HG02798 (cell line): ENCODE results near the gene HTT.

Experiments
- ATAC-seq: cut with Tn5 transposase; IDR thresholded peaks from one replicate; pipeline ENCODE4 v1.9.1; 2021; ENCODE audit warnings: mild to moderate bottlenecking; ENCODE audit not compliant: unreplicated experiment, poor library complexity

HTT gene

GRCh38 chr4:3196670-3197359 lies 122.3 kb downstream of the HTT start:
- ATAC-seq, result no peak

- ATAC-seq, result no peak
Measured at GRCh38 chr4:3197366-3198105, 123.1 kb downstream of the HTT start.

DNA sequence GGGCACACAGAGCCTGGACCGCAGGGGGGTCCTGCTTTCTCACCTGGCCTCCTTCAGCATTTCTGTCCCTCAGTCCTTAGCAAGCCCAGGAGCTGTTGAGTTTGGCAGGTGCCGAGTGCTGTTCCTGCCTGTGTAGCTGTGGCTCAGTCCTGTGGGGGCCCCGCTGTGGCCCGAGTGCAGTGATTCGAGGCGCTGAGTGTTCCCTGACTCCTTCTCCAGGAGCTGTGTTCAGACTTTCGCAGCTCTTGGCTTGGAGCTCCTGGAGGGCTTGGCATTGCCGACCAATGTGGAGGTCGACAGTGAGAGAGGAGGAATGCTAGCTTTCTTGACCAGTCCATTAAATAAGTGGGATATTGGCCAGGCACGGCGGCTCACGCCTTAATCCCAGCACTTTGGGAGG lies 124.4 kb downstream of the HTT start:
- ATAC-seq, result no peak

GRCh38 chr4:3199653-3200422 lies 125.4 kb downstream of the HTT start:
- ATAC-seq, result no peak

DNA sequence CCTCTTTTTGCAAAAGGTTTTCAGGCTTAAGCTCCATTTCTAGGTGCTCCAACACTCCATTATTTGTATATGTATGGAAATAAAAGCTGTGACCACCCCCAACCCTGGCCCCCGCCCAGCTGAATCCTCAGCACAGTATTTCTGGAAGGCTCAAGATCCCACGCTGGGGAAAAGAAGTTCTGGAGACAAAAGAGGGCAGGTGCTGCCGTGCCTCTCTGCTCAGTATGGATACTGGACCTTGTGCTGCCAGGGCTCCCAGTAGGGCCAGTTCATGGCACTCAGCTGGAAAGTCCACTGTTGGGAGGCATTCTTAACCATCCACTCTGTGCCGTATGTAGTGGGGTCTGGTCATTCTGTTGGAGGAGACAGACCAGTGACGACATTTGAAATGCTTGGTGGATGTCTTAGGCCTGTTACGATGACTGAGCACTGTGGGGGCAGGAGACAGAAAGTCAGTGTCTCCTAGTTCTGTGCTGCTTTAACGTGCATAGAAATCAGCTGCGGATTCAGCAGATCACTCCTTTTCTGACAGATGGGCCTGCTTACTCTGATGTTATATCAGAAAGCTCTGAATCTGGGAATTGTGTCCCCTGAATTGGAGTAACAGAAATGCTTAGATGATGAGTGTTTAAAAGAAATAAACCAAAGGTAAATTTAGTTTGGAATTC lies 126.1 kb downstream of the HTT start:
- no peak for ATAC-seq

DNA sequence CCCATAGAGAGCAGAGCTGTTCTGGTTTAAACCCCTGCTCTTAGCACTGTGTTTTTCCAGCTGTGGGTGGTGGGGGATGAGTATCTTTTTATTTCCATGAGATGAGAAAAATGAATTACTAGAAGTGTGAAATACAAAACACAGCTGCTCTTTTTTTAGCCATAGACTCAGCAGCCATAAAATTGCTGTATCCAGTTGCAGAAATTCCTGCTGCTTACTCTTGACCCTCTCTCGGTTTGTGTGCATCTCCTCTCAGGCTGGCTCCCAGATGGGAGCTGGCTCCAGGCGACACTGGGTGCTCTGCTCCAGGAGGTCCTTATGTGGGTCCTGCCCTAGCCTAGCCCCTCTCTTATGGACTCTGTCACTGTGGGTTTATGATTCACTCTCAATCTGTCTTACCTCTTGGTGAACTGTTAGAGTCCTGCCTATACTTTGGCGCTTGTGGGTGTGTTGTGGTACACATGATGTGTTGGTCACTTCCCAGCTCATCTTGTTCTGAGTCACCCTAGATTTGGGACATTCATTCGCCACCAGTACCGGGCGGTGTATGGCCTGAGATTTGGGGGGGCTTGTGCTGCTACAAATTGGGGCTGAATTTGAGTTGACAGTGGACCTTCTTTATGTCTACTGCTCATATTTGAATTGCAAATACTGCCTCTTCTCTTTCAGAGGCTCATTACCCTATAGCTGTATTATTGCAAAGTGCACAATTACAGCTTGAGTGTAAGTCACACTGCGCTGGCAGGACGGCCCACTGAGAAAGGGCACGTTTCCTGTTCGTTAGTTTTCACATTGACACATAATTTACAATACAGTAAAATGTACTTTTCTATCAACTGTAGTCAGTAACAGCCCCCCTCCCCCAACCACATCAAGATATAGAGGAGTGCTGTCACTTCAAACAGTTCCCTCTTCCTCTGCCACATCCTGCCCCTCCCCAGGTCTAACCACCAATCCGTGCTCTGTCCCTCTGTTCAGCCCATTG lies 127.5 kb downstream of the HTT start:
- ATAC-seq, result peak; percentile 49

GRCh38 chr4:3202836-3203820 lies 128.6 kb downstream of the HTT start:
- peak; percentile 38 for ATAC-seq

- no peak for ATAC-seq
Measured at GRCh38 chr4:3203971-3204431, 129.5 kb downstream of the HTT start.

DNA sequence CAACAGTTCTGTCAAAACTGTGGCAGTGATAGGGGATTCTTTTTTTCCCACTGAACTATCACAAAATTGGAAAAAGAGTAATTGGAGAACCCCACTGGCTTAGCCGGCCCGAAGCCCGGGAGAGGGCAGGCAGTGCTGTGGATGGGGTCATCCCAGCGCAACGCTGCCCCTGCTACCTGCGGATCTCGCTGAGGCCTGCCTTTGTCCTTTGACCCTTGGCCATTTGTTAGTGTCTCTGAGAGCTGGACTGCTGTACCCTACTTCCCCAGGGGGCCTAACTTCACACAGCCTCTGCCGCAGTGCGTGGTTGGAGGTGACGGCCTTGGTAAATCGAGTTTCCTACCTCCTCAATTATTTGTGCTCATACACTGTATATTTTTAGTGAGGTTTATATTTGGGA lies 131.5 kb downstream of the HTT start:
- no peak for ATAC-seq

- ATAC-seq, result no peak
Measured at GRCh38 chr4:3206439-3207100, 132.1 kb downstream of the HTT start.

DNA sequence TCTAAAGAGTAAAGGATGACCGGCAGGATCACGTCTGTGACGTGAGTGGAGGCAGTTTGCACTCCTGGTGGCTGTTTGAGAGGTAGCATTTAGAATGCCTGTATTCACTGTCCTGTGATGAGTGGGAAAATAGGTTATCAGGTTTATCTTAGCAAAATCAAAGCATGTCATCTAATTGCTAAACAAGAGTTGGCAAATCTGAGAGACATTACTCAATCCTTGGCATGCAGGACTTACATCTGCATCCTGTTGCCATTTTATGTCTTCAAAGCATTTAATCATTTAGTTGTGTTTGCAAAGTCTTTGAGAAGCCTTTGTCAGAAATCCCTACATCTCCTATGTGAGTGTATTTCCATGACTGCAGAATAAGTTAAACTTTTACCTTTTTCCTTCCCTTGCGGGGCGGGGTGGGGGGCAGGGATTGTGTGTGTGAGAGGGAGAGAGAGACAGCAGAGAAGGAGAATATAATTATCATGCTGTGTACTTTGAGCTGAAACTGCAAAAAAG lies 133.1 kb downstream of the HTT start:
- no peak for ATAC-seq

- no peak for ATAC-seq
Measured at GRCh38 chr4:3208826-3209225, 134.3 kb downstream of the HTT start.

DNA sequence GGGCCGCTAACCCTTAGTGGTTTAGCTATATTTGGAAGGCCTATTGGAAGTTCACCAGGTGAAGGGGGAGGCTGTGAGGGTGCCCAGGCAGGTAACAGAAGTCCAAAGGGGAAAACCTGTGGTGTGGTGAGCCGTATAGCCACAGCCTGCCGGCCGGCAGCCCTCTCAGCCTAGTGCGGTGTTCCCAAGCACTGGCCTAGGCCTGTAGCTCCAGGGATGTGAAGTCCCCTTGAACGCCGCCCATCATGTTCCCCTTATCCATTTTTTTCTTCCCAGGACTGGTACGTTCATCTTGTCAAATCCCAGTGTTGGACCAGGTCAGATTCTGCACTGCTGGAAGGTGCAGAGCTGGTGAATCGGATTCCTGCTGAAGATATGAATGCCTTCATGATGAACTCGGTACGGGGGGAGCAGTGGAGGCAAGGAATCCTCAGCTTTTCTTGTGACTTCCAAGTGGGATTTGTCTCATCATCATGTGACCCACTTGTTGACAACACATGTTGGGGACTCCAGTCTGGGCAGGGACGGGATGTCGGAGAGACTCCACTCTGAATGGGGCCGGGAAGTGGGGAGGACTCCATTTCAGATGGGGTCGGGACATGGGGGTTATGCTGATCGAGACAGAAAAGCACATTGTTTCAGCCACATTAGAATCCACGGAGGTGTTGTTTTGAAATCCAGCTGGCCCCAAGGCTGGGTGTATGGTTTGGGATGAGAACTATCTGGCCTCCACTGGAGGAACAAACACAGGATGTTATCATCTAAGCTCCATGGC lies 135.3 kb downstream of the HTT start:
- no peak for ATAC-seq

- ATAC-seq, result no peak
Measured at GRCh38 chr4:3210467-3210866, 136.0 kb downstream of the HTT start.

DNA sequence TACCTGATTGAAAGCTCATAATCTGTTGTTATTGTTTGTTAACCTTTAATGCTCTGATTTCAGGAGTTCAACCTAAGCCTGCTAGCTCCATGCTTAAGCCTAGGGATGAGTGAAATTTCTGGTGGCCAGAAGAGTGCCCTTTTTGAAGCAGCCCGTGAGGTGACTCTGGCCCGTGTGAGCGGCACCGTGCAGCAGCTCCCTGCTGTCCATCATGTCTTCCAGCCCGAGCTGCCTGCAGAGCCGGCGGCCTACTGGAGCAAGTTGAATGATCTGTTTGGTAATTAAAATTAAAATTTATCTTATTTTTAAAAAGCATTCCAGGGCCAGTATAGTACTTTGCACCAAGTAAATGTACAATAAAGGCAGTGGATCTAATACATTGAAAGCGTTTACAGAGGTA lies 137.4 kb downstream of the HTT start:
- no peak for ATAC-seq

DNA sequence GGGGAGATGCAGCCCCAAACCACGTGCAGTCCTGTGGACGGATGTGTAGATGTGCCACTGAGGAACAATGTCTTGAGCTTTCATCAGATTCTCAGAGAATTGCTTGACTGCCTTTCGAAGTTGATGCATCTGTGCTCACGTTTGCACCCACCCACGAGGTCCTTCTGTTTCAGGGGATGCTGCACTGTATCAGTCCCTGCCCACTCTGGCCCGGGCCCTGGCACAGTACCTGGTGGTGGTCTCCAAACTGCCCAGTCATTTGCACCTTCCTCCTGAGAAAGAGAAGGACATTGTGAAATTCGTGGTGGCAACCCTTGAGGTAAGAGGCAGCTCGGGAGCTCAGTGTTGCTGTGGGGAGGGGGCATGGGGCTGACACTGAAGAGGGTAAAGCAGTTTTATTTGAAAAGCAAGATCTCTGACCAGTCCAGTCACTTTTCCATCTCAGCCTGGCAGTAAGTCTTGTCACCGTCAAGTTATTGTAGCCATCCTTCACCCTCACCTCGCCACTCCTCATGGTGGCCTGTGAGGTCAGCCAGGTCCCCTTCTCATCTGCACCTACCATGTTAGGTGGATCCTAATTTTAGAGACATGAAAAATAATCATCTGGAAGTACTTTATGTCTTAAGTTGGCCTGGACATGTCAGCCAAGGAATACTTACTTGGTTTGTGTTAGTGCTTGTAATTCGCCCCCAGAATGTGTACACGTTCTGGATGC lies 138.1 kb downstream of the HTT start:
- no peak for ATAC-seq
